DND-41 (cell line): ENCODE measurements around the gene GUCY1A1.

Source experiments
- CTCF ChIP-seq: IDR thresholded peaks from 2 replicates; pipeline ENCODE4 v1.5.1; 2012; ENCODE audit warnings: borderline replicate concordance, low read length, moderate library complexity, mild to moderate bottlenecking; ENCODE audit not compliant: poor library complexity, severe bottlenecking; ENCODE audit errors: extremely low read depth
- EZH2 ChIP-seq: IDR thresholded peaks from 3 replicates; pipeline ENCODE4 v1.6.1; 2012; ENCODE audit warnings: borderline replicate concordance, low read depth, mild to moderate bottlenecking, moderate library complexity, low read length, inconsistent platforms; ENCODE audit not compliant: severe bottlenecking

- no peak for TF ChIP-seq CTCF
- no peak for TF ChIP-seq EZH2
Measured at GRCh38 chr4:155681886-155682285, 15.2 kb downstream of the GUCY1A1 start.
